AG09309 (cell line): ENCODE results near the gene SRCAP.

Experiments
- DNase-seq: peaks from one replicate; pipeline ENCODE4 v3.0.0-alpha.2; 2010; ENCODE audit warnings: low read depth
- H3K4me3 ChIP-seq: 2 replicates; pipeline ENCODE4 v1.5.1; 2011; ENCODE audit warnings: mild to moderate bottlenecking, low read depth, low read length, moderate library complexity; ENCODE audit not compliant: control insufficient read depth
- TF ChIP-seq, protein P1 (sequence below): IDR thresholded peaks from 2 replicates; pipeline ENCODE4 v1.5.1; 2011; ENCODE audit warnings: mild to moderate bottlenecking, low read depth, low read length, inconsistent platforms; ENCODE audit not compliant: insufficient read depth, control insufficient read depth; ENCODE audit errors: missing control alignments

Gene SRCAP

DNA sequence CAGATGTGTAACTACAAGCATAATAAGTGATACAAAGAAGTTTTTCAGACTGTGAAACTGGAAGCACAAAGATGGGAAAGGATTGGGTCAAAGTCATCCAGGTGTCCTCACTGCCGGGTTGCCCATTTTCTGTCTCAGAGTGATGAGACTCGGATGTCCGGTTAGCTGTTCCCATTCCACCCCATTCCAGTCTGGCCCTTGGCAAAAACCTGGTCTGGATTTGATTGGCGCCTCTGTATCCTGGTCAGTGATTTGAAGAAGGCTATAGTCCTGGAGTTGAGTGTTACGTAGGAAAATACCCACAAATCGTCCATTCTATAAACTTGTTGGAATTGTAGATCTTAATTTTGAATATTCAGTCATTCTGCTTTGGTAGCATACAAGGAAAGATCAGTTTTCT lies 29.4 kb downstream of the SRCAP start:
- DNase-seq = no peak
- TF ChIP-seq, protein P1, sequence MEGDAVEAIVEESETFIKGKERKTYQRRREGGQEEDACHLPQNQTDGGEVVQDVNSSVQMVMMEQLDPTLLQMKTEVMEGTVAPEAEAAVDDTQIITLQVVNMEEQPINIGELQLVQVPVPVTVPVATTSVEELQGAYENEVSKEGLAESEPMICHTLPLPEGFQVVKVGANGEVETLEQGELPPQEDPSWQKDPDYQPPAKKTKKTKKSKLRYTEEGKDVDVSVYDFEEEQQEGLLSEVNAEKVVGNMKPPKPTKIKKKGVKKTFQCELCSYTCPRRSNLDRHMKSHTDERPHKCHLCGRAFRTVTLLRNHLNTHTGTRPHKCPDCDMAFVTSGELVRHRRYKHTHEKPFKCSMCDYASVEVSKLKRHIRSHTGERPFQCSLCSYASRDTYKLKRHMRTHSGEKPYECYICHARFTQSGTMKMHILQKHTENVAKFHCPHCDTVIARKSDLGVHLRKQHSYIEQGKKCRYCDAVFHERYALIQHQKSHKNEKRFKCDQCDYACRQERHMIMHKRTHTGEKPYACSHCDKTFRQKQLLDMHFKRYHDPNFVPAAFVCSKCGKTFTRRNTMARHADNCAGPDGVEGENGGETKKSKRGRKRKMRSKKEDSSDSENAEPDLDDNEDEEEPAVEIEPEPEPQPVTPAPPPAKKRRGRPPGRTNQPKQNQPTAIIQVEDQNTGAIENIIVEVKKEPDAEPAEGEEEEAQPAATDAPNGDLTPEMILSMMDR = no peak
- H3K4me3 ChIP-seq = no peak overlapping the region

DNA sequence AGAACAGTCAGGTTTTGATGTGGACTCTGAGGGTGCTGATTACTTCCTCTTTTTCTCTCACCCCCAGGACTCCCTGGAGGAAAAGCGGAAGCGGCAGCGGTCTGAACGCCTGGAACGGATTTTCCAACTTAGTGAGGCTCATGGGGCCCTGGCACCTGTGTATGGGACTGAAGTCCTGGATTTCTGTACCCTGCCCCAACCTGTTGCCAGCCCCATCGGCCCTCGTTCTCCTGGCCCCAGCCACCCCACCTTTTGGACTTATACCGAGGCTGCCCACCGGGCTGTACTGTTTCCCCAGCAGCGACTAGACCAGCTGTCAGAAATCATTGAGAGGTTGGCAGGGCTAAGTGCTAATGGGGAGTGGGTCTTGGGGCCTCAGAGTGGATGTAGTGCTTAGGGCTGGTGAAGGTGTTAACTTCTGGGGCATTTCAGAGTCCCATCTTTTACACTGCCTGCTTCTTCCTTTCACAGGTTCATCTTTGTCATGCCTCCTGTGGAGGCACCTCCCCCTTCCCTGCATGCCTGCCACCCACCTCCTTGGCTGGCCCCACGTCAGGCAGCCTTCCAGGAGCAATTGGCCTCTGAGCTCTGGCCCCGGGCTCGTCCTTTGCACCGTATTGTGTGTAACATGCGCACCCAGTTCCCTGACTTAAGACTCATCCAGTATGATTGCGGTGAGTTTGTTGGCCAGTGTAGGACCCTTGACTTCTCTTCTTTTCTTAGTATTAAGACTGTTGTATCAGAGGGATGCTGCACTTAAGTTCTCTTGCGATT lies 30.1 kb downstream of the SRCAP start:
- no peak for DNase-seq
- no peak overlapping the region for H3K4me3 ChIP-seq
- TF ChIP-seq, protein P1 = no peak

DNA sequence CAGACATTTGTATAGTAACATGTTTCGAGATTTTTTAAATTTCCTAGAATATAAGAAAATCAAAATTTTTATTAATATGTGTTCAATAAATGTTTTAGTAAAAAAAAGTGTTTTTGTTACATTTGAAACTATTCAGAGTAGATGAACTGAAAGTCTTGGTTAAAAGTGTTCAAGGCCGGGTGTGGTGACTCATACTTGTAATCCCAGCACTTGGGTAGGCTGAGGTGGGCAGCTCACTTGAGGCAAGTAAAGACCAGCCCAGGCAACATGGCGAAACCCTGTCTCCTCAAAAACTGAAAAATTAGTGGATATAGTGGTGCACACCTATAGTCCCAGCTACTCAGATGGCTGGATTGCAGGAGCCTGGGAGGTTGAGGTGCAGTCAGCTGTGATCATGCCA lies 32.4 kb downstream of the SRCAP start:
- TF ChIP-seq, protein P1 = no peak
- H3K4me3 ChIP-seq = no peak overlapping the region
- no peak for DNase-seq

DNA sequence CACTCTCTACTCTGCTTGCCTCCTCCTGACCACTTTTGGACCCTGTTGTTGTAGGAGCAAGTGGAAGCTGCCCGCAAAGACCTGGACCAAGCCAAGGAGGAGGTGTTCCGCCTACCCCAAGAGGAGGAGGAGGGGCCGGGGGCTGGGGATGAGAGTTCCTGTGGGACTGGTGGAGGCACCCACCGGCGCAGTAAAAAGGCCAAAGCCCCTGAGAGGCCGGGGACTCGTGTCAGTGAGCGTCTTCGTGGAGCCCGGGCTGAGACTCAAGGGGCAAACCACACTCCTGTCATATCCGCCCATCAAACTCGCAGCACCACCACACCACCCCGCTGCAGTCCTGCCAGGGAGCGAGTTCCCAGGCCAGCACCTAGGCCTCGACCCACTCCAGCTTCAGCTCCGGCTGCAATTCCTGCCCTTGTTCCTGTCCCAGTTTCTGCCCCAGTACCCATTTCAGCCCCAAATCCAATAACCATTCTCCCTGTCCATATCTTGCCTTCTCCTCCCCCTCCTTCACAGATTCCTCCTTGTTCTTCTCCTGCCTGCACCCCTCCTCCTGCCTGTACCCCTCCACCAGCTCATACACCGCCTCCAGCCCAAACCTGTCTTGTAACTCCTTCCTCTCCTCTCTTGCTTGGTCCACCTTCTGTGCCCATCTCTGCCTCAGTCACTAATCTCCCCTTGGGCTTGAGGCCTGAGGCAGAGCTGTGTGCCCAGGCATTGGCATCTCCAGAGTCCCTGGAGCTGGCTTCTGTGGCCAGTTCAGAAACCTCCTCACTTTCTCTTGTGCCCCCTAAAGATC lies 38.2 kb downstream of the SRCAP start:
- H3K4me3 ChIP-seq = no peak overlapping the region
- DNase-seq = no peak
- TF ChIP-seq, protein P1 = no peak

DNA sequence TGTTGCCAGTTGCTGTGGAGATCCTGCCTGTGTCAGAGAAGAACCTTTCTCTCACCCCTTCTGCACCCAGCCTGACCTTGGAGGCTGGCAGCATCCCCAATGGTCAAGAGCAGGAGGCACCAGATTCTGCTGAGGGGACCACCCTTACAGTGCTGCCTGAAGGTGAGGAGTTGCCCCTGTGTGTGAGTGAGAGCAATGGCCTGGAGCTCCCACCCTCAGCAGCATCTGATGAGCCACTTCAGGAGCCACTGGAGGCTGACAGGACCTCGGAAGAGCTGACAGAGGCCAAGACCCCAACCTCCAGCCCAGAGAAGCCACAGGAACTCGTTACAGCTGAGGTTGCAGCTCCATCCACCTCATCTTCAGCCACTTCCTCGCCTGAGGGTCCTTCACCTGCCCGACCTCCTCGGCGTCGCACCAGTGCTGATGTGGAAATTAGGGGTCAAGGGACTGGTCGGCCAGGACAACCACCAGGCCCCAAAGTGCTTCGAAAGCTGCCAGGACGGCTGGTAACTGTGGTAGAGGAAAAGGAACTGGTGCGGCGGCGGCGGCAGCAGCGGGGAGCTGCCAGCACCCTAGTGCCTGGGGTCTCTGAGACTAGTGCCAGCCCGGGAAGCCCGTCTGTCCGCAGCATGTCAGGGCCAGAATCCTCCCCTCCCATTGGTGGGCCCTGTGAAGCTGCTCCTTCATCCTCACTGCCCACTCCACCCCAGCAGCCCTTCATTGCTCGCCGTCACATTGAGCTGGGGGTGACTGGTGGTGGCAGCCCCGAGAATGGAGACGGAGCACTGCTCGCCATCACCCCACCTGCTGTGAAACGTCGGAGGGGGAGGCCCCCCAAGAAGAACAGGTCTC lies 39.0 kb downstream of the SRCAP start:
- TF ChIP-seq, protein P1 = no peak
- H3K4me3 ChIP-seq = no peak overlapping the region
- no peak for DNase-seq

DNA sequence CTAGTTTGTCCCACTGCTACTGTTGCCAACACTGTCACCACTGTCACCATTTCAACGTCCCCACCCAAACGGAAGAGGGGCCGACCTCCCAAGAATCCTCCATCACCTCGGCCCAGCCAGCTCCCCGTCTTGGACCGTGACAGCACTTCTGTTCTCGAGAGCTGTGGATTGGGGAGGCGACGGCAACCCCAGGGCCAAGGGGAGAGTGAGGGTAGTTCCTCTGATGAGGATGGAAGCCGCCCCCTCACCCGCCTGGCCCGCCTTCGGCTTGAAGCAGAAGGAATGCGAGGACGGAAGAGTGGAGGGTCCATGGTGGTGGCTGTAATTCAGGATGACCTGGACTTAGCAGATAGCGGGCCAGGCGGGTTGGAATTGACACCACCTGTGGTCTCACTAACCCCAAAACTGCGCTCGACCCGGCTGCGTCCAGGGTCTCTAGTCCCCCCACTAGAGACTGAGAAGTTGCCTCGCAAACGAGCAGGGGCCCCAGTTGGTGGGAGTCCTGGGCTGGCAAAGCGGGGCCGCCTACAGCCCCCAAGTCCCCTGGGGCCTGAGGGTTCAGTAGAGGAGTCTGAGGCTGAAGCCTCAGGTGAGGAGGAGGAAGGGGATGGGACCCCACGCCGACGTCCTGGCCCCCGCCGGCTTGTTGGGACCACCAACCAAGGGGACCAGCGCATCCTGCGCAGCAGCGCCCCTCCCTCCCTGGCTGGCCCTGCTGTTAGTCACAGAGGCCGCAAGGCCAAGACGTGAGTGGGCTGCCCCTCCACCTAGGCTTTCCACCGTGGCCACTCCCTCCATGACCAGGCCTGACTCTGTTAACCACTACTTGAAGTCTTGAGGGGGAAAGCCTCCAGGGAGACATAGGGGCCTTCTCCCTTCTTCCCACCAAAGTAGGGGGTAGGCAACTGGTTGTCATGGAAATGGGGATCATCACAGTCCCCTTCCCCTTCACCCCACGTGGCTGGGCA lies 40.3 kb downstream of the SRCAP start:
- DNase-seq = no peak
- TF ChIP-seq, protein P1 = no peak
- no peak overlapping the region for H3K4me3 ChIP-seq
